ENCODE results near the gene NDUFA1. TPM values are rescaled to one million over a fixed set of nuclear protein-coding genes. Genes with fewer than 3 reads are reported as not detected.
"Not testable (repeated sequence)": the region's sequence is repeated elsewhere in the genome, so short reads cannot be mapped to it uniquely, and the experiment has no call there.

The NDUFA1 gene
- 71.2 and 72.8 TPM in 2 replicates for total RNA-seq

GRCh38 chrX:119871599-119872395, at the start of gene NDUFA1, which contains the start of gene RNF113A:
NDUFA1 (plus strand) TSS chrX:119871832; CDS start chrX:119871912, 80 bp downstream.
RNF113A (minus strand) TSS chrX:119871733; CDS start chrX:119871613, 120 bp downstream.
- peak; percentile 85 for DNase-seq (ENCODE audit: low spot score)
- peak within 1 kb of the TSS; percentile 99 for H3K4me3 Mint-ChIP-seq
- peaks cover 16% of the 10 kb centered on the region for H3K36me3 Mint-ChIP-seq (ENCODE audit: low read depth)
- peak within 1 kb of the TSS; percentile 100 for H3K27ac Mint-ChIP-seq
- no peaks in the 10 kb centered on the region for H3K27me3 Mint-ChIP-seq (ENCODE audit: insufficient read depth)
- H3K4me1 Mint-ChIP-seq (ENCODE audit: low read depth), result peaks cover 5% of the 10 kb centered on the region
- intact Hi-C loops (cut with micrococcal nuclease), result loop anchor here (1.0 to 5.0 kb wide), 12 partner anchors 9 to 689 kb away; partner anchors contain the start of genes CUL4B, NKAP, NKRF and RPL39
- H3K9me3 Mint-ChIP-seq, result no peaks in the 10 kb centered on the region

DNA sequence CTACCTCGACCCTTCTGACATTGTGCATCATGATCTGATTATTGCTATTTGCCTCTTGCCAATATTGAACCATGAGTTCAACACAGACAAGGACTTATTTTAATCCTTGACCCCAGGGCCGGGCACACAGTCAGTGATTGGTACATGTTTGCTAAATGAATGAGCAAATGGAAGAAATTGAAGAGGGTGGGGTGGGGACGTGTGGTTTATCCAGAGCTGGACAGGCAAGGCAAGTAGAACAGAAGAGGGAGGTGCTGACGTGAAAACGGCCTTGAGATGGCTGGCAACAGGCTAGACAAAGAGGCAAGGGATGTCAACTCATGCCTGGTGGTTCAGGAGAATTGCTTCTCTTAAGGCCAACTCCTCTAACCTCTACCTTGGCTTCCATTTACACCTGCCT, 47.4 kb upstream of the NDUFA1 start:
- H3K4me3 Mint-ChIP-seq; H3K9me3 Mint-ChIP-seq; H3K36me3 Mint-ChIP-seq (ENCODE audit: low read depth); H3K27me3 Mint-ChIP-seq (ENCODE audit: insufficient read depth); DNase-seq (ENCODE audit: low spot score); H3K27ac Mint-ChIP-seq; intact Hi-C loops (cut with micrococcal nuclease): not testable (repeated sequence)
- peaks cover 10% of the 10 kb centered on the region for H3K4me1 Mint-ChIP-seq (ENCODE audit: low read depth)

GRCh38 chrX:119826399-119826959, 45.2 kb upstream of the NDUFA1 start:
- intact Hi-C loops (cut with micrococcal nuclease), result loop anchor here (1.0 to 2.0 kb wide), 2 partner anchors 35 to 70 kb away; partner anchors contain the start of gene RPL39
- H3K27ac Mint-ChIP-seq, result no peak overlapping the region

GRCh38 chrX:119828446-119828845, 43.2 kb upstream of the NDUFA1 start:
- no peak overlapping the region for H3K27ac Mint-ChIP-seq
- no peaks in the 10 kb centered on the region for H3K27me3 Mint-ChIP-seq (ENCODE audit: insufficient read depth)
- no peaks in the 10 kb centered on the region for H3K9me3 Mint-ChIP-seq
- H3K4me3 Mint-ChIP-seq, result no peak overlapping the region
- intact Hi-C loops (cut with micrococcal nuclease), result no loop called here
- peaks cover 17% of the 10 kb centered on the region for H3K36me3 Mint-ChIP-seq (ENCODE audit: low read depth)
- H3K4me1 Mint-ChIP-seq (ENCODE audit: low read depth), result no peaks in the 10 kb centered on the region
- DNase-seq (ENCODE audit: low spot score), result no peak

More at GRCh38 chrX:119826399-119826959, 45.2 kb upstream of the NDUFA1 start:
- Mint-ChIP-seq H3K9me3 (no peaks in the 10 kb centered on the region), H3K4me3 (no peak overlapping the region), H3K36me3 (ENCODE audit: low read depth) (peaks cover 10% of the 10 kb centered on the region), H3K4me1 (ENCODE audit: low read depth) (peaks cover 10% of the 10 kb centered on the region), H3K27me3 (ENCODE audit: insufficient read depth) (no peaks in the 10 kb centered on the region)
- DNase-seq (ENCODE audit: low spot score), result peak; percentile 0

GRCh38 chrX:119833905-119834304, 37.7 kb upstream of the NDUFA1 start:
- Mint-ChIP-seq H3K27ac (no peak overlapping the region), H3K27me3 (ENCODE audit: insufficient read depth) (peaks cover 1% of the 10 kb centered on the region), H3K4me1 (ENCODE audit: low read depth) (no peaks in the 10 kb centered on the region), H3K4me3 (no peak overlapping the region), H3K36me3 (ENCODE audit: low read depth) (peaks cover 34% of the 10 kb centered on the region), H3K9me3 (no peaks in the 10 kb centered on the region)
- intact Hi-C loops (cut with micrococcal nuclease), result no loop called here
- no peak for DNase-seq (ENCODE audit: low spot score)

GRCh38 chrX:119852382-119853353, 19.0 kb upstream of the NDUFA1 start, which contains the start of gene UPF3B:
UPF3B (minus strand) TSS chrX:119852963; CDS start chrX:119852928, 35 bp downstream.
- no peaks in the 10 kb centered on the region for H3K9me3 Mint-ChIP-seq
- intact Hi-C loops (cut with micrococcal nuclease), result loop anchor here (1.0 to 2.0 kb wide), 6 partner anchors 19 to 616 kb away; partner anchors contain the start of genes NDUFA1, NKAP, PGRMC1 and RNF113A
- peak within 1 kb of the TSS; percentile 97 for H3K27ac Mint-ChIP-seq
- peaks cover 8% of the 10 kb centered on the region for H3K4me1 Mint-ChIP-seq (ENCODE audit: low read depth)
- H3K36me3 Mint-ChIP-seq (ENCODE audit: low read depth), result peaks cover 10% of the 10 kb centered on the region
- peak; percentile 90 for DNase-seq (ENCODE audit: low spot score)
- peak within 1 kb of the TSS; percentile 94 for H3K4me3 Mint-ChIP-seq
- H3K27me3 Mint-ChIP-seq (ENCODE audit: insufficient read depth), result no peaks in the 10 kb centered on the region

GRCh38 chrX:119853444-119853843, 18.2 kb upstream of the NDUFA1 start:
- H3K4me3 Mint-ChIP-seq, result no peak overlapping the region
- DNase-seq (ENCODE audit: low spot score), result no peak
- peak overlapping the region; percentile 97 for H3K27ac Mint-ChIP-seq
- H3K27me3 Mint-ChIP-seq (ENCODE audit: insufficient read depth), result no peaks in the 10 kb centered on the region
- peaks cover 10% of the 10 kb centered on the region for H3K36me3 Mint-ChIP-seq (ENCODE audit: low read depth)
- H3K4me1 Mint-ChIP-seq (ENCODE audit: low read depth), result peaks cover 7% of the 10 kb centered on the region
- no peaks in the 10 kb centered on the region for H3K9me3 Mint-ChIP-seq
- intact Hi-C loops (cut with micrococcal nuclease), result loop anchor here (1.0 to 2.0 kb wide), 6 partner anchors 18 to 617 kb away; partner anchors contain the start of genes NDUFA1, NKAP, PGRMC1 and RNF113A

- DNase-seq (ENCODE audit: low spot score), result no peak
- Mint-ChIP-seq H3K36me3 (ENCODE audit: low read depth) (peaks cover 13% of the 10 kb centered on the region), H3K4me3 (peak overlapping the region; percentile 99), H3K27me3 (ENCODE audit: insufficient read depth) (no peaks in the 10 kb centered on the region), H3K9me3 (no peaks in the 10 kb centered on the region), H3K4me1 (ENCODE audit: low read depth) (peaks cover 5% of the 10 kb centered on the region), H3K27ac (peak overlapping the region; percentile 100)
- intact Hi-C loops (cut with micrococcal nuclease), result loop anchor here (1.0 to 5.0 kb wide), 11 partner anchors 10 to 690 kb away; partner anchors contain the start of genes CUL4B, NKRF, RPL39 and SEPTIN6
These were observed 953 bp upstream of the NDUFA1 start for GRCh38 chrX:119870626-119871131.

GRCh38 chrX:119871245-119871598, 410 bp upstream of the NDUFA1 start:
- H3K27me3 Mint-ChIP-seq (ENCODE audit: insufficient read depth), result no peaks in the 10 kb centered on the region
- peaks cover 16% of the 10 kb centered on the region for H3K36me3 Mint-ChIP-seq (ENCODE audit: low read depth)
- DNase-seq (ENCODE audit: low spot score), result no peak
- peak overlapping the region; percentile 99 for H3K4me3 Mint-ChIP-seq
- no peaks in the 10 kb centered on the region for H3K9me3 Mint-ChIP-seq
- peaks cover 5% of the 10 kb centered on the region for H3K4me1 Mint-ChIP-seq (ENCODE audit: low read depth)
- intact Hi-C loops (cut with micrococcal nuclease), result loop anchor here (1.0 to 5.0 kb wide), 11 partner anchors 9 to 690 kb away; partner anchors contain the start of genes CUL4B, NKRF, RPL39 and SEPTIN6
- peak overlapping the region; percentile 100 for H3K27ac Mint-ChIP-seq

GRCh38 chrX:119878740-119879139, 7.1 kb downstream of the NDUFA1 start:
- H3K9me3 Mint-ChIP-seq, result no peaks in the 10 kb centered on the region
- peaks cover 12% of the 10 kb centered on the region for H3K4me1 Mint-ChIP-seq (ENCODE audit: low read depth)
- no peaks in the 10 kb centered on the region for H3K27me3 Mint-ChIP-seq (ENCODE audit: insufficient read depth)
- intact Hi-C loops (cut with micrococcal nuclease), result no loop called here
- peaks cover 8% of the 10 kb centered on the region for H3K36me3 Mint-ChIP-seq (ENCODE audit: low read depth)
- no peak overlapping the region for H3K27ac Mint-ChIP-seq
- DNase-seq (ENCODE audit: low spot score), result no peak
- H3K4me3 Mint-ChIP-seq, result no peak overlapping the region

DNA sequence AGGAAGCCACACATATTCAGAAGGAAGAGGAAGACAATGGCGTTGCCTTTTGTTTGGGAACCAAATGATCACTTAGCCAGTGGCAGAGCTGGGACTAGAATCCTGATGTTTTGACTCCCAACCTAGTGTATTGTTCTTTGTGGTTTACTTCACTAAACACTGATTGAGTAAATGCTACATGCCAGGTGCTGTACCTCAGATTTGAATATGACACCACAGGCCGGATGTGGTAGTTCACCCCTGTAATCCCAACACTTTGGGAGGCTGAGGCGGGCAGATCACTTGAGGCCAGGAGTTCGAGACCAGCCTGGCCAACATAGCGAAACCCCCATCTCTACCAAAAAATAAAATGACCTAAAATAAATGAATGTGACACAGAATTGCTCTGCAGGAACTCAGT, 8.4 kb downstream of the NDUFA1 start:
- Mint-ChIP-seq H3K27me3 (ENCODE audit: insufficient read depth) (no peaks in the 10 kb centered on the region), H3K4me3 (no peak overlapping the region), H3K27ac (peak overlapping the region; percentile 79), H3K36me3 (ENCODE audit: low read depth) (peaks cover 8% of the 10 kb centered on the region), H3K9me3 (no peaks in the 10 kb centered on the region), H3K4me1 (ENCODE audit: low read depth) (peaks cover 12% of the 10 kb centered on the region)
- DNase-seq (ENCODE audit: low spot score), result no peak
- intact Hi-C loops (cut with micrococcal nuclease), result loop anchor here (1.0 to 2.0 kb wide), 3 partner anchors 9 to 363 kb away; partner anchors contain the start of genes NDUFA1, RNF113A and RPL39
